ENCODE measurements around the gene KCNG1.
A peak's percentile ranks its signal among the peaks of the same experiment; 100 is the strongest.

Gene KCNG1

DNA sequence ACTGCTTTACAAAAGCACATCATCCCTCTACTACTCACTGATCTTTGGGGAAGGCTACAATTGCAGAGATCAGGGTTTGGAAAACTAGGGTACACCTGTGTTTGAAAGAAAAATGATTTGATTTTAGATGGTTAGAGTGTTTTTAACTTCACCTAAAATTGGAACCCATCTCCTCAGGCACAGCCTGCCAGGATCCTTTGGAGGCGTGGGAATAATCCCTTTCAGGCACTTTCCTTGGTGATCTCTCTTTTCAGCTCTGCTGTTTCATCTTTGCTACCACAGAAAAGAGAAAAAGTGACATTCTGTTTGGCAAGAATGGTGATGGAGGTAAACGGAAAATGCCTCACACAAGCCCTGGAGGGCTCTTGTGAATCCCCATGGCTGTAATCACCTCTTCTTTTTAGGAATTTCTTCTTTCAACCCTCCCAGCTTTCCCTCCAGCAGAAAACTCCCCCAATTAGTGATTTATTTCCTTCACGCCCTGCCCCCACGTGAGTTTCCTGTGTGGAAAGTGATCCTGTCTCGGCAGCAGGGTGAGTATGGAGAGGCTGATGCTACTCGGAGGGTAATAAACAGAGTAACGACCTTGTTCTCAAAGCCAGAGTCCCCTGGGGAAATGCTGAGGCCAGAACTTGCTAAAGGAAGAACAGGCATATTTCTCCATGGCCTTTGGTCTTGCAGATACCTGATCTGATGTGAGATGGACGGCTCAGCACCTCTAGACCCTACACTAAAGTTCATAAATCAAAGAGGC, 9.2 kb downstream of the KCNG1 start:
- DNase-seq (ENCODE audit: low read depth): no peak

DNA sequence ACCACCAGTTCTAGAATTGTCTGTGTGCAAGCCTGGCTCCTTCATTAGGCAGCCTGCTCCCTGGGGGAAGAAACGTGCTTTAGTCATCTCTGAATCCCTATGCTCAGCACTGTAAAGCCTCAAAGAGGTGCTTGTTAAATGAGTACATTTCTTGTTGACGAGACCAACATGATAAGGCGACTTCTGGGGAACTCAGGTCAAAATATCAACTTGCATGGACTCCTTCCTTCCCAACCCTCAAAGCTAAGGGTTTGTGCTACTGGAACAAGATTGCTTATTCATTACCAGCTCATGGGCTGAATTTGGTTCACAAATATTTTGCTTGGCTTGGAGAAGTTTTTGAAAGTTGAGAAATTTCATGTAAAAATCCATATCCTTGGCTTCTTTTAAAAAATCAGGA, 10.6 kb downstream of the KCNG1 start:
- DNase-seq (ENCODE audit: low read depth): no peak

DNA sequence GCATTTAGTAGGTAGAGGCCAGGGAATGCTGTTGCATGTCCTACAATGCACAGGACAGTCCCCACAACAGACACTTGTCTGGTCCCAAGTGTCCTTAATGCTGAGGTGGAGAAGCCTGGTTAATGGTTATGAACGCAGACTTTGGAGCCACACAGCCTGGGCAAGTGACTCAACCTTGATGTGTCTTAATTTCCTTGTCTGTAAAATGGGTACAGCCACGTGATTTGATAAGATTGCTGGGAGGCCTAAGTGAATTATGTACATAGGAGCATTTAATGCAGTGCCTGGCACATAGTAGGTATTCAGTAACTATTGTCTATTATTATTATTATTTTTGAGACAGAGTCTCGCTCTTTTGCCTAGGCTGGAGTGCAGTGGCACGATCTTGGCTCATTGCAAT, 11.4 kb downstream of the KCNG1 start:
- no peak for DNase-seq (ENCODE audit: low read depth)

DNA sequence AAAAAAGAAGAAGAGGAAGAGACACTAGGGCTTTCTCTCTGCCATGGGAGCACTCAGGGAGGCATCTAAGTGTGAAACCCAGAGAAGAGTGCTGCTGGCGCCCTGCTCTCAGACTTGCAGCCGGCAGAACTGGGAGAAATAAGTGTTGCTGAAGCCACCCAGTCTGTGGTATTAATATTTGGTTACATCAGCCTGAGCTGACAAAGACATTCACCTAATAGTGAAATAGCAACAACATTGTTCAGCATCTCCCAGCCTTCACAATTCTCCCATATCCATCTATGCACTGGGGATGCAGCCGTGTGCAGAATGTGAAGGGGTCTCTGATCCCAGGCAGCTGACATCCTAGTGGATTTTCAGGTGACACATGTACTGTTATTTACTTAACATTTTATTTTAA, 12.0 kb downstream of the KCNG1 start:
- DNase-seq (ENCODE audit: low read depth): no peak

DNA sequence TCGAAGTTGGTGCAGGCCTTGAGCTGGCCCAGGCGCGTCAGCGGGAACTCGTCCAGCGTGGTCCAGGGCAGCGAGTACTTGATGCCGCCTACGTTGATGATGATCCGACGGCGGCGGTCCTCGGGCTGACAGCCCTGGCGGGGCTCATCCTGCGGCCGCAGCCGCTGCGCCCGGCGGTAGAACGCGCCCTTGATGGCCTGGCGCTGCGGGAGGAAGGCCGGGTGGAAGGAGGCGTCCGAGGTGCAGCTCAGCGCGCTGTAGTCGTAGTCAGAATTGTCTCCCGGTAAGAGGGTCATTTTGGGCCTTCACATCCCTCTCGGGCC, 12.9 kb downstream of the KCNG1 start:
- no peak for DNase-seq (ENCODE audit: low read depth)

DNA sequence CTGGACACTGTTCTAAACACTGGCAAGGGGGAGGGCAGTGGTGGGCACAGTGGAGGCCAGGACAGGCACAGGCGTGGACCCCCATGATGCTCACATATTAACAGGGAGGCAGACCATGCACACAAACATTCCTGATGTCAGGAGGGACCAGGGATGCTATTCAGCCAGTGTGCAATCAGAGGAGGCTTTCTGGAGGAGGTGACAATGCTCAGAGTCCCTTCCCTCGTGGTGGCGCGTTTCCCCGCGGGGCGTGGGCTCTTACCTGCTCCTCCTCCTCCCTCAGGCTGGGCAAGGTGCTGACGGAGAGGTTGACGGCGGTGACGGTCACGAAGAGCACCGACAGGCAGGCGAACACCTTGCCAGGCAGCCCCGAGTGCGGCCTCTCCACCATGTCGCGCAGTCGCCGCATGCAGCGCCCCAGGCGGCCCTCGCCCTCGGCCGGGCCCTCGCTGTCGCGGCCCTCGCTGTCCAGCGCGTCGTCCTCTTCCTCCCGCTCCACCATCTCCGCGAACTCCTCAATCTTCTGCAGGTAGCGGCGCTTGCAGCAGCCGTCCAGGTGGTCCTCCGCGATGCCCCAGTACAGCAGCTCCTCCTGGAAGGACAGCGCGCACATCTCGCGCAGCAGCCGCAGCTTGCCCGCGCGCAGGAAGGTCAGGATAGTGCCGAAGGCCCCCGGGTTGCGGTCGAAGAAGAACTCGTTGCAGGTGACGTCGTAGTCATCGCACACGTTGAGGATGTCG, 13.4 kb downstream of the KCNG1 start:
- no peak for DNase-seq (ENCODE audit: low read depth)

DNA sequence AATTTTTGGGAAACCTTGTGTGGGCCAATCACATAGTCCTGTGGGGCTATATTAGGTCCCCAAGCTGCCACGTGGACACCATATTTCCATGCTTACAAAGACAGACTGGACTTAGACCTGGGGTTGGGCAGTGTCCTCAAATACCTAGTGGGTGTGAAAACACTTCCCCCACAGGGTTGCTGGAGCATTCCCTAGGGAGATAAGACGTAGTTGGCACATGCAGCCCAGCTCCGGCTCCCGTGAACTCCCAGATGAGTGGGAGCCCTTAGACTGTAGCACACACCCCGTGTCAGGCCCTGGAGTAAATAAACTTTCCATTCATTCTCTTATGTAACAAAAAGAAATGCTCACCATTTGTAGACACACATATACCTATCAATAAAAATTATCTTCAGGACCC, 14.2 kb downstream of the KCNG1 start:
- no peak for DNase-seq (ENCODE audit: low read depth)

DNA sequence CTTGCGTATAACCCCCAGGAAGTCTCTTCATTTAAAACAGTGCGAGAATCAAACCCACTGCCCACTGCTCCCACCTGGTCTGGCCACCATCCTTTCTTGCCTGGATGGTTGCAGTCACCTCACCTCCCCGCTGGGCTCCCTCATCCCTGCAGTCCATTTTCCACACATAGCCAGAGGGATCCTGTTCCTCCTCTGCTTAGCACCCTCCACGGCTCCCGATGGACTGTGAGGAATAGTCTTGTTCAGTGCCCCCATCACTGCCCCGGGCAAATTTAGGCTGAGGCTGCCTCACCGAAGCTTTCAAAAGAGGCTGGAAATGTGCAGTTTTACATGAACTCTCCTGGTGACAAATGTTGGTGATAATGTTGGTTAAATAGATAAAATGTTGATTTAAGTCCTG, 17.7 kb downstream of the KCNG1 start:
- no peak for DNase-seq (ENCODE audit: low read depth)

DNA sequence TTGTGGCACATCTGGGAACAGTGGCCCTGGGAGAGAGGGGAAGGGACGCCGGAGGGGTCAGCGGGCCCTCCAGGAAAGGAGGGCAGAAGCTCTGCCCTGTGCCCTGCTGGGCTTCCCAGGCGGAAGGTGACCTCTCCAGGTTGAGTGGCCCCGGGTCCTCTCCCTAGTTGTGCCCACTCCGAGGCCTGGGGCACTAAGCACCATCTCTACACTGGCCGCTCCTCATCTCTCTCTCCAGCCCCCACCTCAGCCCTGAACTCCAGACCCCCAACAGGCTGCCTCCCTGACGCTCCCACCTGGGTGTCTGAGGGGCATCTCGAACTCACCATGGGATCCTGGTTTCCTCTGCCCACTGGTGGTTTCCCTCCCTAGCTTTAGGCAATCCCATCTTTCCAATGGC, 18.1 kb downstream of the KCNG1 start:
- DNase-seq (ENCODE audit: low read depth): no peak

DNA sequence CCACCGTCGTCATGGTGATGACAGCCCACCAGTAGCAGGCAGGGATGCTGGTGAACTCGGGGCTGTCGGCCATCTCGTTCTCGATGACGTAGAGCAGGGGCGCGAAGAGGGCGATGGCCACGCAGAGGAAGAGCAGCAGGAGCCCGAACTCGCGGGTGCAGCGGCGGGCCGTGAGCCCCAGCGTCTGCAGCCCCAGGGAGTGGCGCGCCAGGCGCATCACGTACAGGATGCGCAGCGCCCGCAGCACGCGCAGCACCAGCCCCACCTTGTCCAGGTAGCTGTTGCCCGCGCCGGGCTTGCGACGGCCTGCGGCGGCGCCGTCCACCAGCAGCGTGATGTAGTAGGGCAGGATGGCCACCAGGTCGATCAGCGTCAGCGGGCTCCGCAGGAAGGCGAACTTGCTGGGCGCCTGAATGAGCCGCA, 18.6 kb downstream of the KCNG1 start:
- no peak for DNase-seq (ENCODE audit: low read depth)

DNA sequence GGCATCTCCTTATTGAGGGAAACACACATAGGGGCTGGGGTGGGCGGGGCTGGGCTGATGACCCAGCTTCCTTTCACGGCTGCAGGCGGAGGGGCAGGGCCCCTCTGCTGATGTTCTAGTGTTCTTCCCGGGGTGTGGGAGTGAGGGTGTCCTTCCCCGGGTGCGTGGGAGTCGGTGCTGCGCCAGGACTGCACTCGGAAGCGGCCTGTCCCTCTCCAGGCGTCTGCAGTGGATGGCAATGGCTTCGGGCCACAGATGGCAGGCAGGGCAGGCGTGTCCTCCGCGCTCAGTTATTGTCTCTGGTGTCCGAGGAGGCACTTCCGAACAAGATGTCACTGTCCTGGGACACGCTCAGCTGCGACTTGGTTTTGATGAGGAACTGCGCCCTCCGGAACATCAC, 19.2 kb downstream of the KCNG1 start:
- DNase-seq (ENCODE audit: low read depth): no peak

DNA sequence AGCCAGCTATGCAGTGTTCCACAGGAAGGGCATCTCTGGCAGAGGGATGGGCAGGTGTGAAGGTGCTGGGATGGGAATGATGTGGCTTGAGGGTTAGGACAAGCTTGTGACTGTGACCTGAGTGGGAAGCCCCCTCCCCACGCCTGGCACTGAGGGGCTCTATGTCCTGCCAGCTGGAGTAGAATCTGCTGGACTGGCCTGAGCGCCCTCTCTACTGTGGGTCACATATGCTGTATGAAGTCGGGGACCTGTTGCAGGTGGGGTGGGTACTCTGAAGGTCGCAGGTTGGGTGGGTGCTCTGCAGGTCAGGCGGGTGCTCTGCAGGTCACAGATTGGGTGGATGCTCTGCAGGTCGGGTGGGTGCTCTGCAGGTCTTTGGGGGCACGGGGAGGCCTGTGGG, 20.3 kb downstream of the KCNG1 start:
- DNase-seq (ENCODE audit: low read depth): no peak

DNA sequence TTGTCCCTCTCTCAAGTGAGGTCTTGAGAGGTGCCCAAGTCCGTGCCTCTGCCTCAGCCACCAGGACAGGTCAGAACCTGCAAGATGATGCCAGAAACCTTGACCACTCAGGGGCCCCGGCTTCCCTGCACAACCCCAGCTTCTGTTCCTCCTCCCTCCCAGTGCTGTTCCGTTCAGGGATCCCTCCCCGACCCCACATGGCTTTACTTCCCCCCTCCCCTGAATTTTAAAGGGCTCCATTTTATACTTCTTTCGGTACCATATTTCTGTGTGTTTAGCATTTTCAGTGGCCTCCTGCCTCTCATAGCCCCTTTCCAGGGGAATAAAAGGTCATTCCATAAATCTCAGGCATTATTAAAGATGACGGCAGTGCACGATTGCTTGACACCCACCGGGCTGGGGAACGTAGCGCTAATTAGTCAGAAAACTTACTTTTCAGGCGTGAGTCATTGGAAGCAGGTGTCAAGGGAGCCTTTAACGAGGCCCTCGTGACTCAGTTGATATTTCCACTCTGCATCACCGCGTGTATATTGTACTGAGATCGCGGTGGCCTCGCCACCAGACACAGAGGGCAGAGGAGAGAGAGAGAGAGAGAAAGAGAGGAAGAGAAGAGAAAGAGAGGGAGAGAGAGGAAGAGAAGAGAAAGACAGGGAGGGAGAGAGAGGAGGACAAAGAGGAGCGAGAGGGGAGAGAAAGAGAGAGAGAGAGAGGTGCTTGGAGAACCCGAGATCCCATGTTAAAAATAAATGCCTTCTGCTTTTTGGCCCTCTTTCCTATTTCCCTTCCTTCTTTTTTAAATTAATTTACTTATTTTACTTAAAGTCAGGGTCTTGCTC, 21.3 kb downstream of the KCNG1 start:
- DNase-seq (ENCODE audit: low read depth): no peak

DNA sequence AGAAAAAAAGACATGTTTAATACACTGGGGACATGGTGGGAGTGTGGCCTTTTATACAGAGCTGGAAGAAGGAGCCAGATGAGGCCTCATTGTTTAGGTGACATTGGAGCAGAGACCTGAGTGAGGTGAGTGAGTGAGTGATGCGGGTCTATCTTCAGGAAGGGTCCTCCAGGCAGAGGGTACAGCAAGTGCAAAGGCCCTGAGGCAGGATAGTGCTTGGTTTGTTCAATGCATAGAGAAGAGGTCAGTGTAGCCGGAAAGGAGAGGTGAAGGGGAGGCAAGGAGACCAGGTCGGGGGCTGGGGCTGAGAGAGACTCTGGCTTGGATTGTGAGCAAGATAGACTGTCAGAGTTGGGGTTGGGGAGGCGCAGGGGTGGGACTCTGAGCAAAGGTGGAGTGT, 23.6 kb downstream of the KCNG1 start:
- no peak for DNase-seq (ENCODE audit: low read depth)

DNA sequence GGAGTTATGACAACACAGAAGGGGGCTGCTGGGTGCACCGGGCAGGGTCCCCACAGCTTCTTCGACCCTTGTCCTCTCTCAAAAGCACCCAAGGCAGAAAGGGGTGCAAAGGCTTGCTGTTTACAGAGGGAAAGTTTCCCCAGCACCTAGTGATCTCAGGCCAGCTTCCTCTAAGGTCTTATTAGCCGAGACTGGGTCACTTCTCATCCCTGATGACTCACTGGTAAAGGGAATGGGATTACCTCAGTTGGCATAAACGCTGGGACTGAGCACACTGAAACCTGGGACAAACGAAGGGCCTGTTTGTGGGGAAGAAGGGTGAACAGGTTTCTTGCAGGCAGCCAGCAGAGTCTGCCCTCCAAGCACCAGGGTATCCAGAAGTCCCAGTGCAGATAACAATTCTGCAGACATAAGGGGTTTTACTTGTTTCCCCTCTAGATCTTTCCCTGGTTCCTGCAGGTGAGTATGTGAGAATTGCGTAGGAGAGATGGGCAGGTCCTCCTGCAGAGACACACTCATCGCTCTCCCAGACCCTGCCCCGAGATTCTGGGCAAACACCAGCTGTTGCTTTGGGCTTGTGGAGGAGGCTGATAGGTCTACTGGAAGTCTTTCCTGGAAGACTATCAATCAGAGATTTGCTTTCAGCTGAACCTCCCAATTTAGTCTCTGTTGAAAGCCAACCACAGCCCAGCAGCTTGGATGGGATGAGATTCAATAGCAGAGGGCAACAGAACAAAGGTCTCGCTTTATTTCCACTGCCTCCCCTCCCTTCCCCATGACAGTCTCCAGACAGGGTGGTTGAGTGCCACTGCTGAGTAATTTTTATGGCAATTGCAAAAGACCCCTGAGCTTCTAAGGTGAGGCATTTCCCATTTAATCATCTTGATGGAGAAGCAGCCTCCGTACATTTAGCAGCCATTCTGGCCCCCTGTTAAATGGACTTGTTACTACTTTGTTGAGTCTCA, 25.7 kb downstream of the KCNG1 start:
- DNase-seq (ENCODE audit: low read depth): no peak

DNA sequence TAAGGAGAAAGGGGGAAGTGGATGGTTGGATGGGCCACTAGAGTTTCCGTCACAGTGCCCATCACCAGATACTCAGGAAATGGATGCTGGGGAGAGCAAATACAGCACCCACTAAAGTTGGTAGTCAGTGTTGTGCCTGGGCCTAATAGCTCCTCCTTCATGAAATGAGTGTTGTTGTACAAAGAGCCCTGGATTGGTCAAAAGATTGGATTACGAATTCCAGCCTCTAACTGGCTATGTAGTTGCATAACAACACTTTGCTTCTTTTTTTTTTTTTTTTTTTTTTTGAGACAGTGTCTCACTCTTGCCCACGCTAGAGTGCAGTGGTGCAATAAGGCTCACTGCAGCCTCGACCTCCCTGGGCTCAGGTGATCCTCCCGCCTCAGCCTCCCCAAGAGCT, 27.4 kb downstream of the KCNG1 start:
- DNase-seq (ENCODE audit: low read depth): no peak

DNA sequence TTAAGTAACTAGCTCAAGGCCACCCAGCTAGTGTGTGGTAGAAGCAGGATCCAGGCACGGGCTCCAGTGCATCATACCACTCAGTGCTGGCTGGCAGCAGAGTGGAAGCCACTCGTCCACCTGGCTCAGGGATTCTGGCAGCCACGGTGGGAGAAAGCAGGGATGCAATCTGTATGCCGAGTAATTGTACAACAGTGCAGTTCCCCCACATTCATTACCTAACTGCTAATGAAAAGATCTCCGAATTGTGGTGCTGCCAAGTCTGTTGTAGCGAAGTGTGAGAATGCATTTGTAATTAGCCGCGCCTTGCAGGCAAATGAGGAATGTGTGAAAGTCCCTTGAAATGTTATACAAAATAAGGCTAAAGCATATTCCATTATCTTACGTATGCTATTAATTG, 29.0 kb downstream of the KCNG1 start:
- DNase-seq (ENCODE audit: low read depth): no peak

DNA sequence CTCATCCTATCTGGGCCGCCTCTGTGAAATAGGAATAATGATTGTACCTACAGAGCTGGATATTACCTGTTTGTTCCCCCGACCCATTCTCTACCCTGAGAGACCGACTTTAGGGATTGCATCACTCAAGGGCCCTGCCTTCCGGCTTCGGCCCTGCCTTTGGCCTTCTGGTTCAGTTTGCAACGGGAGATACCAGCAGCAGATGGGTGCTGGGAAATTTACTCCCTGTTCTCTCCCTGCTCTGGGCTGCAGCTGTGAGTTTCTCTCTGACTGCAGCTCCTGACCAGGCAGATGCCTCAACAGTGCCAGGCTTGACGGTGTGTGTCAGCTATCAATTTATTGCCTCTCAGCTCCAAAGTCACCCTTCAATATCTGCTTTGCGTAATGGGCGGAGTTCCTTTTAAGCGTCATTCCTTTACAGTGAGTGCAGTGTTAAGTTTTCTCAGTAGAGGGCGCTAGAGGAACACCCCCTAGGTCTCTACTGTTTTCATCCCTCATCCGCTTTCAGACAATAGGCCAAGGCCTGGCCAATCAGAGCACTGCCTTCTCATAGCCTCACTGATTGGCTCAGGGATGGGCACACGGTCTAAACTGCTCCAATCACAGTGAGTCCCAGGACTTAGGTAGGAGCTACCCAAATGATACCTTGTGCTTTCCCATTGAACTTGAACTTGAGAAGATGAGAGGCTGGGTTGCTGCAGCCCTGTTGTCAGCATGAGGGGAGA, 30.0 kb downstream of the KCNG1 start:
- peak; percentile 44 for DNase-seq (ENCODE audit: low read depth)

DNA sequence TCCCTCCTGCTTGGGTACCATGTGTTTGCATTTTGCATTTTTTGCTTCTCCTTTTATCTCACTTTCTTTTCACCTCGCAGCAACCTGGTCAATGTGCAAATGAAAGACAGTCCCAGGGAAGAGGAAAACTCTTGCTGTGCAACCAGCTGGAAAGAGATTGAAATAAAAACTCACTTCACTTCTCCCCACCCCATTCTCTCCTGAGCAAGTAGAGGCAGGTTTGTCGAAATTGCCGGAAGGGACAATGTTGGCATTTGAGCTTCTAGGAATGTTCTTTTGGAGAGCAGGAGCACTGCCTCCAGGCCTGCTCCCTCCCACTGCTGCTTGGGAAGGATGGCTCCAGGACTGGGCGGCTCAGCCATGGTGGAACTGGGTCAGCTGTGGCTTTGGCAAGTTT, 30.6 kb downstream of the KCNG1 start:
- no peak for DNase-seq (ENCODE audit: low read depth)

DNA sequence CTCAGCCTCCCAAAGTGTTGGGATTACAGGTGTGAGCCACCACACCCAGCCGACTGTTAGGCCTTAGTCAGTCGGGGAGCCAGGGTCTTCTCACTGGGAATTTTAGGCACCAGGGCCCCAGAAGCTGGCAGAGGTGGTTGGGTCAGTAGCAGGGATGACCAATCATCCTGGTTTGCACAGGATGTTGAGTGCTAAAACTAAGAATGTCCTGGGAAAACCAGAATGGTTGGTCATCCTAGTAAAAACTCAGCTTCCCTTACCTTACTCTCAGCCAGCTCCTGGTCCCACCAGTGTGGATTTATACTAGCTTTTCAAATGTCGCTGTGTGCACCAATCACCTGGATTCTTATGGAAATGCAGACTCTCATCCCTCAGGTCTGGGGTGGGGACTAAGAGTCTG, 31.8 kb downstream of the KCNG1 start:
- DNase-seq (ENCODE audit: low read depth): no peak

DNA sequence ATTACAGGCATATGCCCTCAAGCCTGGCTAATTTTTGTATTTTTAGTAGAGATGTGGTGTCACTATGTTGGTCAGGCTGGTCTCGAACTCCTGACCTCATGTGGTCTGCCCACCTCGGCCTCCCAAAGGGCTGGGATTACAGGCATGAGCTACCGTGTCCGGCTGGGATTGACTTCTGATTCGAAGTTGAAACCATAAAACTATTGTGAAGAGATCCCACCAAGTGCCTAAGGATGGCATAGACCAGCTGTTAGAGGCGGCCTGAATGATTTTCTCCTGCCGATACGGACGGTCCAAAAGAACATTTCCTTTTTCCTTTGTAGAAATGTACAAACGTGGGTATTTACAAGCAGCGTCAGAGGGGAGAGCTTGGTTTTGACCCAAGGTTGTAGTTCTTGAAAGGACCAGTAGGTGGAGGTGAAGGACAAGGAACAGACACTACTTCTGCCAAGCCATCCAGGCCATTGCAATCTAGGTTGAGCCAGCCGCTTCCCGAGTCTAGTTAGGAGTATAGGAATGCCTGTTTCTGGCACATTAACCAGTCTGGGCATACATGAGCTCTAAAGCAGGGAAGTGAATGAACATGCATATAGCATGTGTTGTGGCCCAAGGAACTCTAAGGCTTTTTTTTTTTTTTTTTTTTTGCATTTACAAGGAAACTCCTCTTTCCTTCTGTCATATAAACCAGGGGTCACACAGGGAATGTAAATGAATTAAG, 35.3 kb downstream of the KCNG1 start:
- DNase-seq (ENCODE audit: low read depth): peak; percentile 61
